ENCODE data around the gene CASP1.
"Not testable (repeated sequence)": the region's sequence is repeated elsewhere in the genome, so short reads cannot be mapped to it uniquely, and the experiment has no call there.

CASP1 gene

GRCh38 chr11:105034813-105035620, at the start of gene CASP1:
TSS of gene CASP1 (minus strand) at chr11:105035144. CDS start at chr11:105035113, 31 bp downstream.
- no peak for DNase-seq

- no peak for DNase-seq
These were observed 46.6 kb upstream of the CASP1 start for GRCh38 chr11:105081412-105082150.

- DNase-seq = not testable (repeated sequence)
These were observed 45.4 kb upstream of the CASP1 start for GRCh38 chr11:105080171-105080906.

- no peak for DNase-seq
These were observed 43.3 kb upstream of the CASP1 start for GRCh38 chr11:105078283-105078682.

GRCh38 chr11:105077141-105077790, 42.3 kb upstream of the CASP1 start:
- not testable (repeated sequence) for DNase-seq

- DNase-seq = no peak
These were observed 39.2 kb upstream of the CASP1 start for GRCh38 chr11:105074166-105074530.

- DNase-seq = no peak
These were observed 38.7 kb upstream of the CASP1 start for GRCh38 chr11:105073456-105074165.

- DNase-seq = not testable (repeated sequence)
These were observed 37.1 kb upstream of the CASP1 start for GRCh38 chr11:105072080-105072479.

- no peak for DNase-seq
These were observed 36.3 kb upstream of the CASP1 start for GRCh38 chr11:105071089-105071732.

- no peak for DNase-seq
These were observed 35.4 kb upstream of the CASP1 start for GRCh38 chr11:105070306-105070705.

- not testable (repeated sequence) for DNase-seq
These were observed 34.8 kb upstream of the CASP1 start for GRCh38 chr11:105069749-105070148.

GRCh38 chr11:105063245-105063941, 28.4 kb upstream of the CASP1 start:
- not testable (repeated sequence) for DNase-seq

- DNase-seq = no peak
These were observed 22.5 kb upstream of the CASP1 start for GRCh38 chr11:105057432-105057831.

GRCh38 chr11:105056446-105056845, 21.5 kb upstream of the CASP1 start:
- DNase-seq = no peak

- DNase-seq = no peak
These were observed 20.0 kb upstream of the CASP1 start for GRCh38 chr11:105054723-105055493.

GRCh38 chr11:105052487-105052886, 17.5 kb upstream of the CASP1 start:
- DNase-seq = no peak

GRCh38 chr11:105051559-105051958, 16.6 kb upstream of the CASP1 start:
- DNase-seq = no peak

GRCh38 chr11:105049481-105049880, 14.5 kb upstream of the CASP1 start:
- no peak for DNase-seq

- DNase-seq = no peak
These were observed 12.1 kb upstream of the CASP1 start for GRCh38 chr11:105046898-105047579.
